Measurements from ENCODE around the gene WNT3.
"Not testable (repeated sequence)": the region's sequence is repeated elsewhere in the genome, so short reads cannot be mapped to it uniquely, and the experiment has no call there.

The WNT3 gene

GRCh38 chr17:46765453-46765852 is 53.0 kb downstream of the WNT3 start:
- ChIA-PET POLR2A (no interaction called here), CTCF (interaction anchor here (0.9 to 1.5 kb wide), 3 partner anchors 20 to 478 kb away, joined by 3 to 4 read pairs (median 3); no protein-coding TSS in a partner anchor)
- DNase-seq (ENCODE audit: low read depth, low spot score), result no peak
- H3K4me3 ChIP-seq (ENCODE audit: low read depth, low read length), result no peak overlapping the region
- no peak for TF ChIP-seq CTCF (IDR thresholded peaks at IDR 0.05; ENCODE audit: insufficient read depth, low read length, missing control alignments)

GRCh38 chr17:46764709-46765401 is 53.6 kb downstream of the WNT3 start:
- peak; percentile 60 for DNase-seq (ENCODE audit: low read depth, low spot score)
- H3K4me3 ChIP-seq (ENCODE audit: low read depth, low read length), result no peak overlapping the region
- POLR2A ChIA-PET, result interaction anchor here (0.7 kb wide), 1 partner anchor 50 kb away, joined by 4 read pairs; no protein-coding TSS in a partner anchor
- TF ChIP-seq CTCF (IDR thresholded peaks at IDR 0.05; ENCODE audit: insufficient read depth, low read length, missing control alignments), result no peak
- CTCF ChIA-PET, result interaction anchor here (0.9 to 1.5 kb wide), 3 partner anchors 21 to 477 kb away, joined by 3 to 4 read pairs (median 3); no protein-coding TSS in a partner anchor

DNA sequence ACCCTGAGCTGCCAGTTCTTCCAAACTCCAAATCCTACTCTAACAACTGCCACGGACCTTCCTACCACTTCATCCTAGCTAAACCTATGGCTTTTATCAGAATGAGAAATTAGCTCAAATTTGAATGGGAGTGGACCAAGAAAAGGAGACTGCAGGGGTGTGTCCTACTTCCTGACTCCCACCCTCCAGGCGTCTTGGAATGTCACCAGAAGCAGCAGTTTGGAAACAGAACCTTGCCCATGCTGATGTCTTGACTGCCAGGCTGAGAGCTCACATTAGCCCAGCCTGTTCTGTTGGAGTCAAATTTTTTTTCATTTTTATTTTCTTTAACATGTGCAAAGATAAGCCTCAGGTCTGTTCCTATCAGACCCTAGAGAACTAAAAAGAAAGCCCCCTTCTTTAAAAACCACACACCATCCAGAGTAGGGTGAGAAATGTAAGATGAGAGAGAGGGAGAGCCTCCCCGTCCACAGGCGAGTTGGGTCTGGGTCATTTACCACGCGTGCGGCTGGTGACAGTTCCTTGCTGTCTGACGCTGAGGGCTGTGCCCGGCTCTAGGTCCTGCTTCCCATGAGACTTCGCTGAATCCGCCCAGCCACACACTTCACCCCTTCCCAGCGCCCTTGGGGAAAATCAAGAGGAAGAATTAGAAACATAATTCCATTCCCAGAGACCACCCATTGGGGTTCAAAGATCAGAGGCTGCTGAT is 54.3 kb downstream of the WNT3 start:
- CTCF ChIA-PET, result interaction anchor here (0.9 to 1.5 kb wide), 3 partner anchors 10 to 476 kb away, joined by 3 to 5 read pairs (median 4); no protein-coding TSS in a partner anchor
- no peak for TF ChIP-seq CTCF (IDR thresholded peaks at IDR 0.05; ENCODE audit: insufficient read depth, low read length, missing control alignments)
- H3K4me3 ChIP-seq (ENCODE audit: low read depth, low read length), result no peak overlapping the region
- POLR2A ChIA-PET, result interaction anchor here (0.7 kb wide), 1 partner anchor 51 kb away, joined by 4 read pairs; no protein-coding TSS in a partner anchor
- DNase-seq (ENCODE audit: low read depth, low spot score), result no peak

DNA sequence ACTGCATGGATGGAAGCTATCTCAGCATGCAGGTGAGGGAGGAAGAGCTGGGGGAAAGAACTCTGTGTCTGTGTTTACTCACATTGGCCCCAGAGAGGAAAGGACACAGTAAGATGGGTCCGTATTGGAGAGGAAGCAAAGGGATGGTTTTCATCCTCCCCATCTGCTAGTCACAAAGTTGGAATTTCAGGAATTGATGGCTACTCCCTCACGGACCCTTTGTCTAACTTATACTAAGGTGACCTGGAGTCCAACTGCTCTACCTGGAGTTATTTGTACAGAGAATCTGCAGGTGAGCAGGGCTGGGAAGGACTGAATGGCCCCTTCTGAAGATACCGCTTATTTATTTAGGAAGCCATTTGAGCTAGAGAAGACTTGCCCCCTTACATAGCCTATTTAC is 55.1 kb downstream of the WNT3 start:
- no peak for TF ChIP-seq CTCF (IDR thresholded peaks at IDR 0.05; ENCODE audit: insufficient read depth, low read length, missing control alignments)
- no peak for DNase-seq (ENCODE audit: low read depth, low spot score)
- ChIA-PET POLR2A (no interaction called here), CTCF (interaction anchor here (1.3 kb wide), 1 partner anchor 10 kb away, joined by 5 read pairs; no protein-coding TSS in a partner anchor)
- H3K4me3 ChIP-seq (ENCODE audit: low read depth, low read length), result no peak overlapping the region

DNA sequence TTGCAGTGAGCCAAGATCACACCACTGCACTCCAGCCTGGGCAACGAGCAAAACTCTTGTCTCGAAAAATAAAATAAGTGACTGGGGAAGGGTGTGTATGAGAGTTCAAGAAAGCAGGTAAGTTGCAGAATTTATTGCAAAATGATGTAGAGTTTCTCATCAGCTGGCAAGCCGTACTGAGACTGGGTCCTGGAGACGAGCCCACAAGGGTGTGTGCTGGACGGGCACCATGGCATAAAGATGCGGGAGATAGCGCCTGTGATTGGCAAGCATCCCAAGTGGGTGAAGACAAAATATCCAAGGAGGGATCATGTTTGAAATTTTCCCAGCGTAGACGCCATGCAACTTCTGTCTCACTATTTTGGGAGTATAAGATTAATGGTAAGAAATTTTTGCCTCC is 59.4 kb downstream of the WNT3 start:
- ChIA-PET CTCF (no interaction called here), POLR2A (no interaction called here)
- TF ChIP-seq CTCF (IDR thresholded peaks at IDR 0.05; ENCODE audit: insufficient read depth, low read length, missing control alignments), result no peak
- H3K4me3 ChIP-seq (ENCODE audit: low read depth, low read length), result no peak overlapping the region
- no peak for DNase-seq (ENCODE audit: low read depth, low spot score)

GRCh38 chr17:46758614-46759013 is 59.9 kb downstream of the WNT3 start:
- POLR2A ChIA-PET, result no interaction called here
- CTCF ChIA-PET, result no interaction called here
- no peak overlapping the region for H3K4me3 ChIP-seq (ENCODE audit: low read depth, low read length)
- no peak for DNase-seq (ENCODE audit: low read depth, low spot score)
- TF ChIP-seq CTCF (IDR thresholded peaks at IDR 0.05; ENCODE audit: insufficient read depth, low read length, missing control alignments), result no peak

- POLR2A ChIA-PET; H3K4me3 ChIP-seq (ENCODE audit: low read depth, low read length); DNase-seq (ENCODE audit: low read depth, low spot score); CTCF ChIA-PET: not testable (repeated sequence)
Measured at GRCh38 chr17:46757588-46757987, 60.9 kb downstream of the WNT3 start.
